ENCODE results near the gene CCDC159.
"Not testable (repeated sequence)": the region's sequence is repeated elsewhere in the genome, so short reads cannot be mapped to it uniquely, and the experiment has no call there.

The CCDC159 gene

GRCh38 chr19:11346104-11346940, at the start of gene CCDC159, which contains the start of gene TMEM205:
CCDC159 (plus strand) TSS chr19:11346519; CDS start chr19:11346607, 88 bp downstream.
TMEM205 (minus strand) TSS chr19:11346268; CDS start chr19:11345619, 649 bp downstream.
- Mint-ChIP-seq H3K4me3 (peak within 1 kb of the TSS; percentile 90), H3K27me3 (no peaks in the 10 kb centered on the region), H3K36me3 (peaks cover 8% of the 10 kb centered on the region), H3K9me3 (peaks cover 6% of the 10 kb centered on the region), H3K4me1 (peaks cover 18% of the 10 kb centered on the region), H3K27ac (peak within 1 kb of the TSS; percentile 95)
- ATAC-seq (ENCODE audit: low read depth) = peak; percentile 88
- DNase-seq (ENCODE audit: low spot score in 2 of 2) = peak; percentile 90 to 98

- no peak for DNase-seq (ENCODE audit: low spot score in 2 of 2)
- H3K4me1 Mint-ChIP-seq = no peaks in the 10 kb centered on the region
- H3K9me3 Mint-ChIP-seq = no peaks in the 10 kb centered on the region
- no peaks in the 10 kb centered on the region for H3K36me3 Mint-ChIP-seq
- no peak for ATAC-seq (ENCODE audit: low read depth)
- H3K4me3 Mint-ChIP-seq = no peak overlapping the region
- H3K27ac Mint-ChIP-seq = no peak overlapping the region
- peaks cover 5% of the 10 kb centered on the region for H3K27me3 Mint-ChIP-seq
Observed at GRCh38 chr19:11299946-11300810, 46.1 kb upstream of the CCDC159 start.

GRCh38 chr19:11300811-11301120, 45.6 kb upstream of the CCDC159 start:
- no peak overlapping the region for H3K27ac Mint-ChIP-seq
- no peaks in the 10 kb centered on the region for H3K36me3 Mint-ChIP-seq
- peaks cover 7% of the 10 kb centered on the region for H3K27me3 Mint-ChIP-seq
- H3K4me3 Mint-ChIP-seq = no peak overlapping the region
- H3K4me1 Mint-ChIP-seq = no peaks in the 10 kb centered on the region
- DNase-seq (ENCODE audit: low spot score in 2 of 2) (no peak), ATAC-seq (ENCODE audit: low read depth) (no peak)
- H3K9me3 Mint-ChIP-seq = no peaks in the 10 kb centered on the region

- no peaks in the 10 kb centered on the region for H3K36me3 Mint-ChIP-seq
- peaks cover under 1% of the 10 kb centered on the region for H3K9me3 Mint-ChIP-seq
- H3K27me3 Mint-ChIP-seq = peaks cover 13% of the 10 kb centered on the region
- no peak overlapping the region for H3K27ac Mint-ChIP-seq
- no peak overlapping the region for H3K4me3 Mint-ChIP-seq
- DNase-seq (ENCODE audit: low spot score in 2 of 2) = no peak
- no peaks in the 10 kb centered on the region for H3K4me1 Mint-ChIP-seq
- no peak for ATAC-seq (ENCODE audit: low read depth)
Observed at GRCh38 chr19:11304936-11305335, 41.4 kb upstream of the CCDC159 start.

- no peak overlapping the region for H3K4me3 Mint-ChIP-seq
- no peak for DNase-seq (ENCODE audit: low spot score in 2 of 2)
- peak; percentile 21 for ATAC-seq (ENCODE audit: low read depth)
- peaks cover 14% of the 10 kb centered on the region for H3K27me3 Mint-ChIP-seq
- H3K36me3 Mint-ChIP-seq = no peaks in the 10 kb centered on the region
- no peaks in the 10 kb centered on the region for H3K4me1 Mint-ChIP-seq
- H3K9me3 Mint-ChIP-seq = peaks cover 1% of the 10 kb centered on the region
- no peak overlapping the region for H3K27ac Mint-ChIP-seq
Observed at GRCh38 chr19:11306337-11306736, 40.0 kb upstream of the CCDC159 start.

GRCh38 chr19:11320278-11320995, 25.9 kb upstream of the CCDC159 start:
- not testable (repeated sequence) for H3K27me3 Mint-ChIP-seq; H3K27ac Mint-ChIP-seq; H3K36me3 Mint-ChIP-seq; H3K9me3 Mint-ChIP-seq; DNase-seq (ENCODE audit: low spot score in 2 of 2); H3K4me3 Mint-ChIP-seq
- H3K4me1 Mint-ChIP-seq = peaks cover 14% of the 10 kb centered on the region
- ATAC-seq (ENCODE audit: low read depth) = peak; percentile 28

GRCh38 chr19:11321191-11322126, 24.9 kb upstream of the CCDC159 start:
- no peaks in the 10 kb centered on the region for H3K9me3 Mint-ChIP-seq
- no peak overlapping the region for H3K4me3 Mint-ChIP-seq
- DNase-seq (ENCODE audit: low spot score in 2 of 2) (no peak), ATAC-seq (ENCODE audit: low read depth) (no peak)
- H3K27ac Mint-ChIP-seq = no peak overlapping the region
- H3K27me3 Mint-ChIP-seq = peaks cover 9% of the 10 kb centered on the region
- H3K36me3 Mint-ChIP-seq = no peaks in the 10 kb centered on the region
- H3K4me1 Mint-ChIP-seq = peaks cover 14% of the 10 kb centered on the region

- no peak for DNase-seq (ENCODE audit: low spot score in 2 of 2)
- peaks cover 6% of the 10 kb centered on the region for H3K27me3 Mint-ChIP-seq
- no peak overlapping the region for H3K4me3 Mint-ChIP-seq
- H3K4me1 Mint-ChIP-seq = peaks cover 14% of the 10 kb centered on the region
- H3K27ac Mint-ChIP-seq = no peak overlapping the region
- H3K9me3 Mint-ChIP-seq = no peaks in the 10 kb centered on the region
- peaks cover 6% of the 10 kb centered on the region for H3K36me3 Mint-ChIP-seq
- no peak for ATAC-seq (ENCODE audit: low read depth)
Observed at GRCh38 chr19:11322269-11323024, 23.9 kb upstream of the CCDC159 start.

- peaks cover 6% of the 10 kb centered on the region for H3K36me3 Mint-ChIP-seq
- ATAC-seq (ENCODE audit: low read depth) = no peak
- peaks cover 14% of the 10 kb centered on the region for H3K4me1 Mint-ChIP-seq
- peaks cover 4% of the 10 kb centered on the region for H3K27me3 Mint-ChIP-seq
- DNase-seq (ENCODE audit: low spot score in 2 of 2) = no peak
- no peak overlapping the region for H3K27ac Mint-ChIP-seq
- H3K9me3 Mint-ChIP-seq = no peaks in the 10 kb centered on the region
- no peak overlapping the region for H3K4me3 Mint-ChIP-seq
Observed at GRCh38 chr19:11323601-11324078, 22.7 kb upstream of the CCDC159 start.

- peaks cover 6% of the 10 kb centered on the region for H3K36me3 Mint-ChIP-seq
- ATAC-seq (ENCODE audit: low read depth) = peak; percentile 82
- H3K27me3 Mint-ChIP-seq = peaks cover 4% of the 10 kb centered on the region
- H3K4me1 Mint-ChIP-seq = peaks cover 14% of the 10 kb centered on the region
- H3K9me3 Mint-ChIP-seq = no peaks in the 10 kb centered on the region
- no peak overlapping the region for H3K4me3 Mint-ChIP-seq
- DNase-seq (ENCODE audit: low spot score in 2 of 2) = peak in 1 of 2 donors; percentile 31
- H3K27ac Mint-ChIP-seq = no peak overlapping the region
Observed at GRCh38 chr19:11324079-11324661, 22.1 kb upstream of the CCDC159 start.

- Mint-ChIP-seq H3K4me1 (peaks cover 14% of the 10 kb centered on the region), H3K4me3 (no peak overlapping the region), H3K27ac (no peak overlapping the region), H3K36me3 (peaks cover 6% of the 10 kb centered on the region), H3K27me3 (peaks cover 4% of the 10 kb centered on the region), H3K9me3 (no peaks in the 10 kb centered on the region)
- ATAC-seq (ENCODE audit: low read depth) (no peak), DNase-seq (ENCODE audit: low spot score in 2 of 2) (no peak)
Observed at GRCh38 chr19:11324748-11325389, 21.4 kb upstream of the CCDC159 start.

- Mint-ChIP-seq H3K36me3 (peaks cover 8% of the 10 kb centered on the region), H3K9me3 (no peaks in the 10 kb centered on the region), H3K27ac (no peak overlapping the region), H3K4me3 (no peak overlapping the region), H3K4me1 (peaks cover 12% of the 10 kb centered on the region), H3K27me3 (peaks cover 4% of the 10 kb centered on the region)
- DNase-seq (ENCODE audit: low spot score in 2 of 2) = no peak
- no peak for ATAC-seq (ENCODE audit: low read depth)
Observed at GRCh38 chr19:11325544-11325943, 20.8 kb upstream of the CCDC159 start.

Data from memory B cell (primary cell).